Measurements from ENCODE around the gene RDH16.
"Not testable (repeated sequence)": the region's sequence is repeated elsewhere in the genome, so short reads cannot be mapped to it uniquely, and the experiment has no call there.

The RDH16 gene

DNA sequence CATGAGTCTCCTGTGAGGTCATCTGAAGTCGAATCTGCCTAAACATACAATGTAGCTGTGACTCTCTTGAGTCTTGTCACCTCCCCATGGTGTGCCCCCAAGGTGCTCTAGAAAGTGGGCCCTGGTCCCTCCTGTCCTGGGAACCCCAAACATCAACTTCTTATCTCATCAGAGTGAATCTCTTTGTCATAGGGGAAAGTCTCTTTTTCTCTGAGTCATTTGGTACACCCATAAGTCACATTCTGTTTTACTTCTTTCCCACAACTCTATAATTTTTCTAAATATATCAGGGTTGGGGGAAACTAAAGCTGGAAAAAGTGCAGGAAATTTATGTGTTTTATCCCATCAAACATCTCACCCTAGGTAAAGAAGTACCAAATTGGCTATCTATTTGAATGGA lies 36.1 kb downstream of the RDH16 start:
- no peak for DNase-seq (ENCODE audit: low read depth)

DNA sequence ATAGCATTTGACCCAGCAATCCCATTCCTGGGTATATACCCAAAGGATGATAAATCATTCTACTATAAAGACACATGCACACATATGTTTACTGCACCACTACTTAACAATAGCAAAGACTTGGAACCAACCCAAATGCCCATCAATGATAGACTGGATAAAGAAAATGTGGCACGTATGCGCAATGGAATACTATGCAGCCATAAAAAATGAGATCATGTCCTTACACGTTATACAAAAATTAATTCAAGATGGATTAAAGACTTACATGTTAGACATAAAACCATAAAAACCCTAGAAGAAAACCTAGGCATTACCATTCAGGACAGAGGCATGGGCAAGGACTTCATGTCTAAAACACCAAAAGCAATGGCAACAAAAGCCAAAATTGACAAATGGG lies 39.3 kb downstream of the RDH16 start:
- not testable (repeated sequence) for DNase-seq (ENCODE audit: low read depth)

DNA sequence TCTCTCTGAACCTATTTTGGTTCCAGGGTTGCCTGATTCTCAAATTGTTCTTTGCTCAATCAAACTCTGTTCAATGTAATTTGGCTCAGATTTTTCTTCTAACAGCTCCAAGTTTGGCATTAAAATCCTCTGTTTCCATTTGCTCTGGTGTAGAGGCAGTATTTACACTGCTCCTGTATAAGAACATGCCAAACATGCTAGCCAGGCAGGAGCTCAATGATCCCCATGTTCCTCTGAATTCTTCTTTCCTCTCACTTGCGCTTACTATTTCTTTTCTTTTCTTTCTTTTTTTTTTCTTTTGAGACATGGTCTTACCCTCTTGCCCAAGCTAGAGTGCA lies 40.4 kb downstream of the RDH16 start:
- no peak for DNase-seq (ENCODE audit: low read depth)

DNA sequence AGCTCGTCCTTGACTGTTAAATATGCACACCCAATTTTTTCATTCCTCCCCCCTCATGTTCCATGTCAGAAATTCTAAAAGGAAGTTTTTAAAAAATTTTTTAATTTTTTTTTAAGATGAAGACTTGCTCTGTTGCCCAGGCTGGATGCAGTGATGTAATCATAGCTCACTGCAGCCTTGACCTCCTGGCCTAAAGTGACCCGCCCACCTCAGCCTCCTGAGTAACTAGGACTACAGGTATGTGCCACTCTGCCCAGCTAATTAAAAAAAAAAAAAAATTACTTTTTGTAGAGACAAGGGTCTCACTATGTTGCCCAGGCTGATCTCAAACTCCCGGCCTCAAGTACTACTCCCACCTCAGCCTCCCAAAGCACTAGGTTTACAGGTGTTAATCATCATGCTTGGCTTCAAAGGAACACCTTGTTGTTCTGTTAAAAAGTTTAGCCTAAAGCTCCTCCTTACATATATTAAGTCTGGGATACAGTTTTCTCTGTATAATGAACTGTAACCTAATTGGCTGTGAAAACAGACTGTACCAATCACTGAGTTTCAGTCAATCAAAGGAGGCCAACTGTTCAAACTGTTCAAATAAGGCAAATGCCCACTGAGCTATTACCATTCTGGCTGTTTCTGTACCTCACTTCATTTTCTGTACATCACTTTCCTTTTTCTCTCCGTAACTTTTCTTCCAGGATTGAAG lies 41.0 kb downstream of the RDH16 start:
- DNase-seq (ENCODE audit: low read depth): no peak

DNA sequence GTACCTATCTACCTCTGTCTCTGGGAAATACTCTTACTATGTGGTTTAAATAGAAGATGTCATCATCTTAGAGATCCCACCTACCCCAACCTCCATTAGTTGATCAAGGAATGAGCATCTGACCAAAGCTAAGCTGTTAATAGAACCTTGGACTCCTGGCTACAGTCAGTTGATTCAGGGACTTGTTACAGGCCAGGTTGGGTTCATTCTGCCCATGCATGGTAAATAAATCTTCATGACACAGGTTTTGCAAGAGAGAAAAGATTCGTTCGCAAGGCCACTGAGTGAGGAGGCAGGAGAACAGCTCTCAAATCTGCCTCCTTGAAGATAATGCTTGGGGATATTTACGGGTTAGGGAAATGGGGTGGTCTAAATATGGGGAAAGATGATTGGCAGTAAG lies 42.7 kb downstream of the RDH16 start:
- no peak for DNase-seq (ENCODE audit: low read depth)

DNA sequence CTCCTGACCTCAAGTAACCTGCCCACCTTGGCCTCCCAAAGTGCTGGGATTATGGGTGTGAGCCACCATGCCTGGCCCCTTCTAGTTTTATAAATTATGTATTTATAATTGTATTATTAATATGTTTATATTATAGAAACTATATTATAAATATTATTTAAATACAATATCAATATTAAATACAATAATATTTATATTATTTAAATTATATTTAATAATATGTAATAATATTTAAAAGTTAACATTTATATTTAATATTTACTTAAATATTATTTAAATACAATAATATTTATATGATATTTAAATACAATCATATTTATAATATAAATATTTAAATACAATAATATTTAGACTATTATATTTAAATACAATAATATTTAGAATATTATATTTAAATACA lies 43.2 kb downstream of the RDH16 start:
- no peak for DNase-seq (ENCODE audit: low read depth)

DNA sequence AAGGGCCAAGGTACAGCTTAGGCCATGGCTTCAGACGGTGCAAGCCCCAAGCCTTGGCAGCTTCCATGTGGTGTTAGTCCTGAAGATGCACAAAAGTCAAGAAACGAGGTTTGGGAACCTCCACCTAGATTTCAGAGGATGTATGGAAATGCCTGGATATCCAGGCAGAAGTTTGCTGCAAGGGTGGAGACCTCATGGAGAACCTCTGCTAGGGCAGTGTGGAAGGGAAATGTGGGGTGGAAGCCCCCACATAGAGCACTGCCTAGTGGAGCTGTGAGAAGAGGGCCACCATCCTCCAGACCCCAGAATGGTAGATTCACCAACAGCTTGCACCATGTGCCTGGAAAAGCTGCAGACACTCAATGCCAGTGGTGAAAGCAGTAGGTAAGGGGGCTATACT lies 48.0 kb downstream of the RDH16 start:
- DNase-seq (ENCODE audit: low read depth): not testable (repeated sequence)

DNA sequence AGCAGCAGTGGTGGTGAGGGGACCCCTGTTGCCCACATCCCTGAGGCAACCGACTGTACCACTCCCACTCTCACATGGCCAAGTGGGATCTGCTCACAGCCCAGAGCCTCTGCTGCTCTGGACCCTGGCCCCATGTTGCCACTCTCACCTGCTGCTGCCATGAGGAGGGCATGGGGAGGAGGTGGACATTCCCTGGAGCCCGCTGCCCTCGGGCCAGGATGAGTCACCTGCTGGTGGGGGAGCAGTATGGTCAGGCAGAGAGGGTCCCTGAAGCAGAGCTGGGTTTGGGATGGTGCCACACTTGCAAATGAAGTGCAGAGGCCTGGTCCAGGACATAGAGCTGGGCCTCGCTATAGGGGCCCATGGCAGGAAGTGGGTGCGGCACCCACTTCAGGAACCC lies 49.3 kb downstream of the RDH16 start:
- no peak for DNase-seq (ENCODE audit: low read depth)

DNA sequence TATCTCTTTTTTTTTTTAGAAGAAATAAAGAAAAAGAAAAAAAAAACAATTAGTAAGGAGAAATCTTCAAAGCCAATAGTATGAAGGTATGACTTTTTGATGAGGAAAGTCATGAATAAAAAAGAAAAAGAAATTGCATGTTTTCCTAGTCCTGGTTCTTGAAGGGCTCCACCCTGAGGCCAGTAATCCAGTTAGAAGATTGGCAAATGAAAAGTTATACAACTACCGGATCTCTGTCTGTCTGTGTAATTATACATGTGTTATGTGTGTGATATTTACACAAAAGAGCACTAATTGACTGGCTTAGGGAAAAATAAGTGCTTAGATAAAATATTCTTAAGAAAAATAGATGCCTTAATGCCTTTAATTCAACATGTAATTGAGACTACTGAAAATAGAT lies 51.6 kb downstream of the RDH16 start:
- no peak for DNase-seq (ENCODE audit: low read depth)

DNA sequence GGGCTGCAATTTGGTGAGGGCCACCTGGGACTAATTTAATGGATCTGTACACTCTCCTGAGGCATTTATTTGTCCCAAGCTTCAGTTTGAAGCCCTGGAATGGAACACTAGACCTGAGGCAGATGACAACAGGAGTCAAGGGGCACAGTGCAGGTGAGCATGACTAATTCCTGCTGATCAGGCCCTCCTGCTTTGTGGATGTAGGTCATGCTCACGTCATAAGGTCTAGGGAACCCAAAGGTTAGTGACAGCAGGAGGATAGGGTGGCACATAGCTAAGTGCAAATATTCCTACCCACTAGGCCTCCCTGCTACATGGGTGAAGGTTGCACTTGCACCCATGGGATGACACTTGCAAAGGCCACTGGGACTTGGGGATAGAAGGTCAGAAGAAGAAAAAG lies 54.0 kb downstream of the RDH16 start:
- DNase-seq (ENCODE audit: low read depth): no peak

All from activated T-cell treated with anti-CD3 and anti-CD28 coated beads for 1 hour (primary cell).